Stimulated activated CD4-positive, alpha-beta T cell treated with anti-CD3 and anti-CD28 coated beads, Interleukin-2, amount 100 ng/mL, for 48 hours (primary cell): ENCODE measurements around the gene APMAP.

Experiments
- DNase-seq, 2 donors: peaks; one replicate each; pipeline ENCODE4 v3.0.0-alpha.2; 2020

APMAP gene

GRCh38 chr20:24986436-24987015 lies 6.0 kb downstream of the APMAP start:
- no peak for DNase-seq

- no peak for DNase-seq
These were observed 6.7 kb downstream of the APMAP start for GRCh38 chr20:24985802-24986201.

- DNase-seq: no peak
These were observed 7.5 kb downstream of the APMAP start for GRCh38 chr20:24984961-24985640.

DNA sequence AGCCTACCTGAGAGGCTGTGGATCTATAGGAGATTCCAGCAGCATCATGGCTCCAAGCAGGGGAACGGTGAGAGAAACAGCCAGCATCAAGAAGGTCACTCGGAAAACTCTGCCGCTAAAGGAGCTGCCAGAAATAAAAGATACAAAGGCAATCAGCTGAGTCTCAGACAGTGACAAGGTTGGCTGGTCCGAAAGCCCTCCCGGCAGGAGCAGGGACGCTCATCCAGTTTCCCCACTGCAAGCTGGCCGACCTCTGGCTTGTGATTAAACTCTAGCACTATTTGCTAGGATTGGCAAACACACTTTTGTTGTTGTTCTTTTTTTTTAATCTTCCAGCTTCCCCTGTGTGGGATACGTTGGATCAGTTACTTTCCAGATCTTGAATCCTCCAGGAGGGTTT lies 8.7 kb downstream of the APMAP start:
- no peak for DNase-seq

GRCh38 chr20:24981790-24982189 lies 10.8 kb downstream of the APMAP start:
- no peak for DNase-seq

- DNase-seq: no peak
These were observed 11.3 kb downstream of the APMAP start for GRCh38 chr20:24981282-24981681.

- DNase-seq: no peak
These were observed 12.1 kb downstream of the APMAP start for GRCh38 chr20:24980291-24981053.

- DNase-seq: no peak
These were observed 13.3 kb downstream of the APMAP start for GRCh38 chr20:24979036-24979960.

GRCh38 chr20:24978513-24978912 lies 14.0 kb downstream of the APMAP start:
- no peak for DNase-seq

DNA sequence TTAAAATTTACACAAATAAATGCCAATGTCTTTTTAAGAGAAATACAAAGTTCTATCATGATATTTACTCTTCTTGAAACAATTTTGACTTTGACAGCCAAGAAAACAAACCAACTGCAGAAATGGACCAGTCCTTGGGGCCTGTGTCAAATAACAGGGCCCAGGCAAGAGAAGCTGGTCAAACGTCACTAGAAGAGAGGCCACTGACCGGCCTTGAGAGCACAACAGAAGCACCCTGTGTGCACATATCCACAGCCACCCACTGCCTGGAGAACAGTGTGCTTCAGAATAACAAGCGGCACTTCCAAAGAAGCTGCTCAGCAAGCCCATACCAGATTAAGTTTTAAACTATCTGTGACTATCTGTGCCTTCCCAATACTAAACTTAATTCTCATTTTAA lies 14.8 kb downstream of the APMAP start:
- DNase-seq: no peak

DNA sequence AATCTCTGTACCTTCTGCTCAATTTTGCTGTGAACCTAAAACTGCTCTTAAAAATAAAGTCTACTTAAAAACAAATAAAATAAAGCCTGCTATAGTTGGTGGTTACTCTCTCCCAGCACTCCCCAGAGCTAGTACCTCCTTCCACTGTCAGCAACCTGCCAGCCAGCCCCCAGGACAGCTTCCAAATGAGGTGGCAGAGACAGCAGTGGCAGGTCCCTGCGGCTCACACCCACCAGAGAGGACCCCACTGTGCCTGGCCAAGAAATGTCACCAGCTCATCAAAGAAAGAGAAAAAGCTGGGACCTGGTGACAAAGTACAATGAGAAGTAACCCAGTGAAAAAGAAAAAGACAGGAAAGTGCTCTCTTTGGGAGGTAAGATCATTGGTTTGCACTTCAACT lies 15.2 kb downstream of the APMAP start:
- DNase-seq: no peak

- DNase-seq: no peak
These were observed 20.2 kb downstream of the APMAP start for GRCh38 chr20:24972341-24972740.

- DNase-seq: no peak
These were observed 21.0 kb downstream of the APMAP start for GRCh38 chr20:24971376-24972101.

DNA sequence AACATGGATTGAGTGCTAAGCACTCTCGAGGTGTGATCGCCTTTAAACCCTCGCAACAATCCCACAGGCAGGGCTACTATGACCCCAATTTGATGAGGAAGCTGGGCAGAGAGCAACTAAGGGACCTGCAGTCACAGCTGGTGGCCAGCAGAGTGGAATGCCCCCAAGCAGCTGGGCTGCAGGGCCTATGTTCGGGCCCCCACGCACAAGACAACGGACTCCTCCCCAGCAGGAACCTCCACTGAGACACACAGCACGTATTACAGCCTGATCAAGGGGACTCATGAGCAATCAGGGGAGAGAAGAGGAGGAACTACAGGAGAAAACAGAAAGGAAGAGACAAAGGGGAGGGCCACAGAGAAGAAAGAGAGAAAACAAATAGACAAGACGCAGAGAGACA lies 21.8 kb downstream of the APMAP start:
- DNase-seq: no peak

DNA sequence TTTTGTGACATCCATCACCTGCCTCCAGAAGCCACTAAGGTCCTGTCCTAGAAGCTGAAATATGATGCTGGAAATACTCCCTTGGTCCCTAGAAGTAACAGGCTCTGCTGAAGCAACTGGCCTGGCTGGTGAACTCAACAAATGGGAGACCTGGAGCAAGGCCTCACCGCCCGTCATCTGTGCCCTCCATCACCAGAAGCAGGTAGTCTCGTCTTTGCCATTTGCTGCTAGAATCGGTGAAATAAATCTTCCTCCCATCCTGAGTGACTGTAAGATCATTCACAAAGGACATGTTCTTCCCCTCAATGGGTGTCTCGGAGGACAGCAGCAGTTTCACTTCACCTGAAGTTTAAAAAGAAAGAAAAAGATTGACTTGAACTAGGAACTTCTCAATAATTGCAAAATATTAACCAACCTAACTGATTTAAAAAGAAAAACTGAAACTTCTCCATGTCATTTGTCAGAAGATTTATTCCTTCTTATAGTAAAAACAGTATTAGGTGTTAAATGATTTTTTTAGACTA lies 22.5 kb downstream of the APMAP start:
- no peak for DNase-seq

GRCh38 chr20:24969186-24970029 lies 23.1 kb downstream of the APMAP start:
- DNase-seq: no peak

- no peak for DNase-seq
These were observed 24.2 kb downstream of the APMAP start for GRCh38 chr20:24968278-24968800.

GRCh38 chr20:24966317-24967012 lies 26.1 kb downstream of the APMAP start:
- DNase-seq: no peak

- DNase-seq: no peak
These were observed 27.3 kb downstream of the APMAP start for GRCh38 chr20:24965065-24965919.
